Fibroblast of skin of back (primary cell): ENCODE measurements around the gene ZNF750.

Experiments used
- DNase-seq: peaks from one replicate; pipeline ENCODE4 v3.0.0-alpha.2; 2013

Gene ZNF750

DNA sequence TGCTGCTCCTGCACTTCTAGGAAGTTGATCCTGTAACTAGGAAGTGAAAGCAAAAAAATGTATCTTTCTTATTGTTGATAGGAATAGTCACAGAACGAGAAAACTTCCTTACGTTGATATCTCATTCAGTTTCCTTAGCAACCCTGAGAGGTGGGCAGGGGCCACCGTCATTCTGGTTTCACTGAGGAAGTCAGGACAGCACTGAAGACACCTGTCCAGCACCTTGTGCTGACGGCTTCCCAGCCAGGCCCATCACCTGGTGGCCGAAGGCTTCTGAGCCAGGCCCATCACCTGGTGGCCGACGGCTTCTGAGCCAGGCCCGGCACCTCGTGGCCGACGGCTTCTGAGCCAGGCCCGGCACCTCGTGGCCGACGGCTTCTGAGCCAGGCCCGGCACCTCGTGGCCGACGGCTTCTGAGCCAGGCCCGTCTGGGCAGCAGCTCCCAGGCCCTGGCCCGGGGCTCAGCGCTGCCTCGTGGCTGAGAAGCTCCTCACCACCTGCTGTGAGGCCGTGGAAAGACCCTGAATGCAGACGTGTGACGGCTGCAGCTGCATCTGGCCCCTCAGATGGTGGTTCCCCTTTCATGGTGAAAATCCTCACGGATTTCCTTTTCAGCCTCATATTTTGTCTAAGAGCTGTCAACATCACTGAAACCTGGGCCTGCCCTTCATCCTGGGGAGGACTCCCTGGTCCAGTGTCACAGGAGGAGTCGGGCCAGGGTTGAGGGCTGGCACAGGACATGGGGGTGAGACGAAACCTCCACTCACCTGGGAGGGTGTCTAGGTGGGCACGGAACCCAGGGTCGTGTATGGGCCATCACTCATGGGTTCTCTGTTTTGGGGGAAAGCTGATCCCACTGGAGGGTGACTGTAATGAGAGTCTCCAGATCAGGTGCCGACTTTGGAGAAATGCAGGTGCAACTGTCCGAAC is 33.0 kb upstream of the ZNF750 start:
- DNase-seq: no peak

DNA sequence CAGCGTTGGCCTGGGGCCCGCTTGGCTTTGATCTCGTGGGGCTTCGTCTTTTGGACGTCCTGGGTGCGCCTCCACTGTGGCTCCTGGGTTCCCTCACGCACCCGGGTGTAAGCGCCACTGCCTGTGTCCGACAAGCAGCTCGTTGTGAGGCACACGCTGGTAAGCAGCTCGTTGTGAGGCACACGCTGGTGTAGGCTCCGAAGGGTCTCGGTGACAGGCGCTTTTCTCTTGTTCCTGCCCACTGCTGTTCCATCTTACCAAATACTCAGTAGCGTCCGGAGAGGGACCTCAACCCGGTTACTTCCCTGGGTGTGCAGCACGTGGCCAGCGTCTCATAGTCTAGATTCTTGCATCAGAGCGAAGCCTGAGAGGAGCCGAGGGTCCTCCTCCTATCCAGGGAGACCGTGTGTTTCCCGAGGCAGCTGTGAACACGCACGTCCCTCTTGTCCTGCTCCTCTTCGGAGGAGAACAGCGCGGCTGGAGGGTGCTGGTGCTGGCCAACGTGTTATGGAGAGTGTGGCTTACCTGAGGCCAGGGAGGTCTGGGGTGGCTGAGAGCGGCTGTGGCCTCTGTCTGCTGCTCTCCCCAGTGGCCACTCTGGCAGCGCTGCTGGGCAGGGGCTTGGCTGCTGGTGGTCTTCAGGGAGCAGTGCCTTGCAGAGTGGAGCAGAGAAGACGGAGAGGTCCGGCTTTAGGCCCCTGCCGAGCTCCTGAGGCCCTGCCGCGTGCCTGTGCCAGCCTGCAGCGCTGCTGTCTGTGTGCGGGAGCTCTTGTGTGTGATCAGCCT is 32.1 kb upstream of the ZNF750 start:
- DNase-seq: no peak

DNA sequence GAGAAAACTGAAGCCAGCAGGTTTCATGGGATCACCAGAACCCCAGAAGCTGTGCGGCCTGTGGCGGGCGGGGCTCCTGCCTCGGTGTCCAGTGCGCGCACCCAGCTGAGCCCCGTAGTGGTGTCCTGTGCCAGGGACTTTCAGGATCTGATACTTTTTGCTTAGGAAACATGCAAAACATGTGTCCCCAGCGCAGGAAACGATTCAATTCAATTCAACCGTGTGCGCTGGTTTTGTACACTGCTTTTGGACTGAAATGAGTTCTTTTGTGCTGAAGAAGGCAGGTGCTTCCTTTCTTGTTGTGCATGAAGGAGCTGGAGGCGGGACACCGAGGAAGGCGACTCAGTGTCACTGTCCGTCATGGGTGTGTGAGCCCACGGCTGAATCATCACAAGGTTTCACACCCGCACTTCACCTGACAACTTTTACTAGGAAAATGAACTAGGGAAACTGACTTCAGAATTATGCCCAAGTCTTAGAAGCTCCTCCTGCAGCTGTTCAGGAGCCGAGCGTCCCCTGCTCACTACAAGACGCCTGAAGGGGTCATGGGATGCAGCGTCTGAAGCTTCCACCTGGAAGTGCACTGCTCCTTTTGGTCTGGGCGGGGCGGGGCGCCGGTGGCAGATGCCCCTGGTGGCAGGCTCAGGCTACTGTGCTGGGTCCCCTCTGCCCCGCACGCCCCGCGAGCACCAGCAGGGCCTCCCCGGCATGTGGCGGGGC is 31.4 kb upstream of the ZNF750 start:
- DNase-seq: no peak

- DNase-seq: no peak
Observed at GRCh38 chr17:82870541-82870940, 30.7 kb upstream of the ZNF750 start.

GRCh38 chr17:82870091-82870491 is 30.3 kb upstream of the ZNF750 start:
- DNase-seq: no peak

GRCh38 chr17:82869536-82869935 is 29.7 kb upstream of the ZNF750 start:
- no peak for DNase-seq

DNA sequence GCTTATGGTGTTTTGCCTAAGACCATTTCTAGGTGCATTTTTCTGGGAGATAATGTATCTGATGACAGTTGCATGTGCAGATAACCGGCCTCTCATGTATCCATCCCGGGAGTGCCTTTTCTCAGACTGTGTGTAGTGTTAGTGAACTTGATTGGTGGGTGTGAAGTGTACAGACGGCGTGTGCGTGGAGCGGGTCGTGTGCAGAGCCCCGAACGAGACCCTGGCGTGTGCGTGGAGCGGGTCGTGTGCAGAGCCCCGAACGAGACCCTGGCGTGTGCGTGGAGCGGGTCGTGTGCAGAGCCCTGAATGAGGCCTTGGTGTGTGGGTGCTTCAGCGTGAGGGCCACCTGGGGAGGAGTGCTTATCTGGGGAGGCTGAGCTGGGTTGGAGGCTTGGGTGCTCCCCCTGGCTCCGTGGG is 28.9 kb upstream of the ZNF750 start:
- DNase-seq: no peak

- no peak for DNase-seq
Observed at GRCh38 chr17:82867763-82868325, 28.0 kb upstream of the ZNF750 start.

DNA sequence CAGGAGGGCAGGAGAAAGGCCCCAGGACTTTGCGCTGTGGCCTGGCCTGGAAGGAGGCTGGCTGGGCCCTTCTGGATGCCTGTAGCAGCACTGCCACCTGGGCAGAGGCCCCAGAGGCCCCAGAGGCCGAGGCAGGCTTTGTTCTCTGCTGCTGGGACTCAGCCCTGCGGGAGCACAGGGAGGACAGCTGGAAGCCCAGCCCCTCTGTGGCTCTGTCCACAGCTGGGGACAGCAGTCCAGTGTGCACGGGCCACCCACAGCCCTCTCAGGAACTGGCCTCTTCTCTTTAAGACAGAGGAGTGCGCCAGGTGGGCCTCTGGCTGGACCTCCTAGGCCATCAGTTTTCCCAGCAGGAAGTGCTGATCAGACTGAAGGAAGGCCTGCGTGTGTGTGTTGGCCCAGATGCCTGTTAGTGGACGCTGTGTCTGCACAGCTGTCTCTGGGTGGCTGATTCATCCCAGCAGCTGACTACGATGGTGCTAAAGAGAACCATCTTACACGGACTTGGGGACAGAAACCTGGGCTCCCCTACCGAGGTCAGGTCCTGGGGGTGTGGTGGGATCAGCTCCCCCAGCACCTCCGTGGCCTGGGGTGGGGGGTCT is 26.9 kb upstream of the ZNF750 start:
- DNase-seq: peak; percentile 76

GRCh38 chr17:82865774-82866395 is 26.1 kb upstream of the ZNF750 start:
- DNase-seq: no peak

GRCh38 chr17:82865274-82865673 is 25.5 kb upstream of the ZNF750 start:
- no peak for DNase-seq

GRCh38 chr17:82864713-82865248 is 25.0 kb upstream of the ZNF750 start:
- no peak for DNase-seq

DNA sequence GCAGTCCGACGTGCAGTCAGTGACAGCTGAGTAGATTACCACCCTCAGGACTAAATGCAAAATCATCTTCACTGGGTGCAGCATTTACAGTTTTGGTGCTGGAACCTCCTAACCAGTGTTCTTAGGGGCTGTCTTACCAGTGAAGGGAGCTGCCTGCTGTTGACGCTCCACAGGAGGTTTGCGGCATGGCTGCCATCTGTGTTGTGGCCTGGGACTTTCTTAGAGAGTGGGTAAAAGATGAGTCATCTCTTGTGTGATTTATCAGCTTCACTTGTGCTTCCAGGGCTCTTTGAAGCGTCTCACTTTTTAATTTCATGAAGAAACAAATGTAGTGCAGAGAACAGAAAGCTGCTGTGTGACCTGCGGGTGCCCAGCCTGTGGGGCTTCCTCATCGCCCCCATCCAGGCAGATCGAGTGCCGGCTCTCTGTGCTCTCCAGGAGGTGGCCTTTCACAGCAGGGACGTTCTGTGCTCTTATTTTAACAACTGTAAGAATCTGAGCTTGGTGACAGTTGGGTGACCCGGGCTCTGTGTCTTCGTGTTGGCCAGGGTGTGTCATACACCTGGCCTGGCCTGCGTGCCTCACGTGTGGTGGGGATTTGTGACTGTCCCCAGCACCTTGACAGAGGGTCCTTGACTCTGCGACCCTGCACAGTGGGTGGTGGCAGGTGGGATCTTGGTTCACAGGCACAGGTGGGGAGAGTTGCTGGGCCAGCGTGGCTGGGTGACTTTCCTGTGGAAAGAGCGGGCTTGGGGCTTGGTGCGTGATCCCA is 24.3 kb upstream of the ZNF750 start:
- peak; percentile 87 for DNase-seq

- no peak for DNase-seq
Observed at GRCh38 chr17:82863383-82863940, 23.6 kb upstream of the ZNF750 start.

DNA sequence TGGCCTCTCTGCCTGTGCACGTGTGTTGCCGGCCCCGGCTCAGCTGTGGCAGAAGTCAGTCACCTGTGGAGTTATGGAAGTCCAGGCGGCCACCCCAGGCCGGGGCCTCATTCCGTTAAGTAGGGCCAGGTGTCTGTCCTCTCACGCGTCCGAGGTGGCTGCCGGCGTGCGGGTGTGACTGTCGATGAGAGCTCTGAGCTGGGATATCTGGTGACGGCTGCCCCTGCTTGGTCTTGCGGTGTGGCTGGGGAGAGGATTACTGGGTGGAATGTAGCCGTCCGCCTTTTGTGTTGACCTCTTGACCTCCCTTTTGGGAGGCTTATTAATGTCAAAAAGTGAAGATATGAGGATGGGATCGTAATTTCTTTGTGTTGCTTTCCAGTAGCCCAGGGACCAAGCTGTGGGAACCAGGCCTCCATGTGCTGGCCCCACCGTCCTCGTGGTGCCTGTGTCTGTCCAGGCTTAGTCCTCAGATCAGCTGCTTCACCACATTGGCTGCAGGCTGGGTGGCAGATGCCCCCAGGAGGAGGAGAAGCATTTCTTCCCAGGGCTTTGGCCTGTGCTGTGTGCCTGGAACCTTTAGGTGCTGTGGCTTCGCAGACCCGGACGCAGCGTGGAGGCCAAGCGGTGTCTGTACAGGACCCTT is 23.0 kb upstream of the ZNF750 start:
- no peak for DNase-seq

- no peak for DNase-seq
Observed at GRCh38 chr17:82862191-82862590, 22.4 kb upstream of the ZNF750 start.

- no peak for DNase-seq
Observed at GRCh38 chr17:82861393-82861775, 21.6 kb upstream of the ZNF750 start.

DNA sequence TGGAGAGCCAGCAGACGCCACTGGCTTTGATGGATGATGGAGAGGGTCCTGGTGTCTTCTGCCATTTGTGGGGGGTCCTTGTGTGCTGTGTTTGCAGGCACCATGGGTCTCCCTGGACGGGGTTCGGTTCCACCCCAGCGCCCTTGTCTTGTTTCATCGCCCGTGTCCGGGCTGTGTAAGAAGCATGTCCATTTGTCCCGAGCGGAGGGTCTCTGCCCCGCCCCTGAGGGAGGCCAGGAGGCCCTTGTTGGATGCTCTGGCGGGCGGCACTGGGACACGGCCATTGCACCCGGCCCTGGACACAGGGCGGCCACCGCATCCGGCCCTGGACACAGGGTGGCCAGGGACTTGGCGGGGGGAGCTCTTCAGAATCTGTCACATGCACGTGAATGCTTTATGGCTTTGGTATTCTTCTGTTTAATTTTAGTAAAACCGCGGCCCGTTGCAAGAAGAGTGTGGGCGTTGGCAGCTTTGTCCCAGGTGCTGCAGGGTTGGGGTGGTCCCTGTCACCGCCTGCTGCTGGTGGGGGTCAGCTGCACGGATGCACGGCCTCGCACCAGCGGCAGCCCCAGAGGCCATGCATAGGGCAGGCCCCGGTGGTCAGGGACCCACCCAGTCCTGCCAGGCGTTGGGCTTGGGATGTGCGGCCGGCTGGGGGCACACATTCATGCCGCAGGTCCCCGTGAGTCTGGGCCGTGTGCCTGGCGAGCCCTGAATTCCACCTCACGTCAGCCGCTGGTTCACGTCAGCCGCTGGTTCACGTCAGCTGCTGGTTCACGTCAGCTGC is 21.0 kb upstream of the ZNF750 start:
- no peak for DNase-seq
